Fibroblast of lung (primary cell): Measurements from ENCODE around the gene COL9A3.
A peak's percentile ranks its signal among the peaks of the same experiment; 100 is the strongest.

Experiments used
- CTCF ChIP-seq, 2 donors: IDR thresholded peaks in 1 of 2; conservative IDR thresholded peaks in 1 of 2; 1 replicate in 1 of 2; 2 replicates in 1 of 2; pipeline ENCODE4 v1.5.1; 2011 to 2012; ENCODE audit warnings: low read length in 2 of 2, control low read depth in 1 of 2, inconsistent platforms in 1 of 2, low read depth in 1 of 2, mild to moderate bottlenecking in 1 of 2
- EZH2 ChIP-seq: IDR thresholded peaks from 2 replicates; pipeline ENCODE4 v1.5.1; 2012; ENCODE audit warnings: low read length, control low read depth, mild to moderate bottlenecking; ENCODE audit errors: missing control alignments

DNA sequence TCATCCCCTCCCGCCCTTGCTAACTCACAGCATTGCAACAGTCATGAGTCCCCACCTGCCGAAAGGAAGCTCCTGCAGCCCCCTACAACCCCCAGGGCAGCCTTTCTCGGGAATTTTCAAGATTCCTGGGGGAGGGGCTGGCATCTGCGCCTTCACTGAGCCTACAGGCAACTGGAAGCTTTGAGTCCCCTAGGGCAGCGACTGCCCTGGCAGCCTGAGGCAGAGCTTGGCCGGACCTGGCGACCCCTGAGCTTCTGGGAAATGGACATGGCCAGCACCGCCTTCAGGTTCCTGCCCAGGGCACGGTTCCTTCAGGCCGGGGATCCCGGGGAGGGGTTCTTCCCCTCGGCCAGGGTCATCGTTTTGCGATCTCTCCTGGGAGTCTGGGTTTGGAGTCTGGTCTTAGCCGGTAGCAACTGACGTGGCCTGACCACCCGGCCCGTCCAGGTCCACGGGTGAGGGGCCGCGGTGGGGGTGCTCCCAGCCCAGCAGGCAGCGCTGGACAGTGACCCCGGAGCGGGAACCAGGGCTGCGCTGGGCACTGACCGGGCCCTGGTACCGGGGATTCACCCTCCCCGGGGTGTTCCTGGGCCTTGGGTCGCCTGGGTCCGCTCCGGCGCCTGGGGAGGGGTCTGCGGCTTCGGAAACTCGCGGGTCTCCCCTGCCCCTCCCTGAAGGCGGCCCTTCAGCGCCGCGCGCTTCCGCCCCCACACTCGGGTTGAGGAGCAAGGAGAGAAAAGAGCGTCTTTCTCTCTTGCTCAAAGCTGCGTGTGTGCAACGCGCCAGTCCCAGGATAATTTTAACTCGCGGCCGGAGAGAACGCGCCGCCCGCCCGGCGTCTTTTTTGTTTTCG, 593 bp upstream of the COL9A3 start:
- TF ChIP-seq CTCF (conservative IDR thresholded peaks at IDR 0.05 in 1 of 2, IDR thresholded peaks at IDR 0.05 in 1 of 2; ENCODE audit: low read depth in 1 of 2, low read length in 2 of 2) (no peak), EZH2 (peak; percentile 82)
